ENCODE measurements around the gene KCNG2.

DNA sequence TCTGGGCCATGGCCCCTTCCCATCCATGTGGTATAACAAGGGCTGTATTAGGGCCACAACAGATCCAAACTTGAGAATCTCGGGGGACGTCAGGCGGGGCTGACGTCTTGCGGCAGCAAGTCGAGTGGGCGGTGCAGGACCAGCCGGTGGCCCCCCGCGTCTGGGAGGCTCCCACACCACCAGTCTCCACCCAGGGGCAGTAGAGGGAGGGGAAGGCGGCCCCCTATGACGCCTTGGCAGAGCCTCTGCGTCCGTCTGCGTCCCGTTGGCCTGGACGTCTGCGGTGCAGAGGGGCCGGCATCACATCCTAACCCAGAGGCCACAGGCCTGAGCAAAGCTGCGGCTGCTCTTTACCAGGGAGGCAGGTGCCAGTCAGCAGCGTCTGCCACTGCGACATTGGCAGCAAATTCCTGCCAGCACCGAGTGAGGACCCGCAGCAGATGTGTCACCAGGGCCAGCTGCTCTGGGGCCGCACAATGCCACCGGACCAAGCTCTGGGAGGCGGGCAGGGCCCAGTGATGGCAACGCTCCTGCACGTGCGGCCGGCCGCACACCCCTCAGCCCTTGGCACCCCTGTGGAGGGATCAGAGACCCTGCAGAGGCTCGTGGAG, 73.8 kb downstream of the KCNG2 start:
- TF ChIP-seq GABPA (IDR thresholded peaks at IDR 0.05 in 1 of 2, conservative IDR thresholded peaks at IDR 0.05 in 1 of 2) (no peak), SP1 (IDR thresholded peaks at IDR 0.05) (no peak)

Measured in liver (tissue), 2 donors.